ENCODE results near the gene PHKA1. TPM values are rescaled to one million over a fixed set of nuclear protein-coding genes. Genes with fewer than 3 reads are reported as not detected.
"Not testable (repeated sequence)": the region's sequence is repeated elsewhere in the genome, so short reads cannot be mapped to it uniquely, and the experiment has no call there.

Gene PHKA1
- total RNA-seq, 2 donors from 2014 or later, result 0.50 to 2.7 TPM

DNA sequence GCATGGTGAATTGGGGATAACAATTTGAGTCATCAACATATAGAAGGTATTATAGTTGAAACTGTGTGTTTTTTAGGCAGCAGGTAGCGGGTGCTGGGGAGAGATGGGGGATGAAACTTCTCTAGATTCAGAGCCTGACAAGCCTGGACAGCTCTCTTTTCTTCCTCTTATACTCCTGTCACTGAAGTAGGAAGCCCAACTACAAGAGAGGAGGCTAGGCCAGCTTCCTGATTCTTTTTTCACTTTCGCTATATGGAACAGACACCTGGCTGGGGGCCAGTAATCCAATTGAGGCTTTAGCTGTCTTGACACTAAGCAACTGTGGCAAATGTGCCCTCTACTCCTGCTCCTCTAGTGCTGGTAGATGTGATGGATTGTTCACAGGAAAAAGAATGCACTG lies 69.2 kb downstream of the PHKA1 start:
- H3K36me3 Mint-ChIP-seq, result no peaks in the 10 kb centered on the region
- no peak overlapping the region for H3K27ac Mint-ChIP-seq
- H3K4me1 Mint-ChIP-seq (ENCODE audit: low read depth in 2 of 2), result no peaks in the 10 kb centered on the region
- H3K27me3 Mint-ChIP-seq, result peaks cover 10 to 15% of the 10 kb centered on the region in 2 donors
- H3K4me3 Mint-ChIP-seq, result no peak overlapping the region
- H3K9me3 Mint-ChIP-seq, result no peaks in the 10 kb centered on the region
- DNase-seq (ENCODE audit: low spot score) (no peak), ATAC-seq (no peak)

DNA sequence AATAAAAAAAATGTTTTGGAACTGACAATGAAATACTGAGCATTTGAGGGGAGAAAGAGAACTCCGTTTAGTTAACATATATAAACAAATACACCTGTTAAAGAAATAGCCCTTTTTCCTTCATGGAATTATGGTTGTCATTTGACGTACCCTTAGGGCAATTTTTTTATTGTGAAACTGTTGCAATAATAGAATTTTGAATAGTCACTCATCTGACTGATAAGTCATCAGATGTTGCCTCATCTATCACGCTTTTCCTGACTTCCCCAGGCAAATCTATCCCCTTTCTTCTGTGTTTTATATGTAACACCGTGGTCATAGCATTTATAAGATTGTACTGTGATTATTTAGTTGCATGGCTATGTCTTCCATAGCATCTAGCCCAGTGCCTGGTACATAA lies 72.5 kb downstream of the PHKA1 start:
- Mint-ChIP-seq H3K27me3 (peaks cover 14 to 15% of the 10 kb centered on the region in 2 donors), H3K36me3 (no peaks in the 10 kb centered on the region), H3K27ac (no peak overlapping the region), H3K4me1 (ENCODE audit: low read depth in 2 of 2) (no peaks in the 10 kb centered on the region), H3K9me3 (no peaks in the 10 kb centered on the region), H3K4me3 (no peak overlapping the region)
- DNase-seq (ENCODE audit: low spot score) (no peak), ATAC-seq (no peak)

DNA sequence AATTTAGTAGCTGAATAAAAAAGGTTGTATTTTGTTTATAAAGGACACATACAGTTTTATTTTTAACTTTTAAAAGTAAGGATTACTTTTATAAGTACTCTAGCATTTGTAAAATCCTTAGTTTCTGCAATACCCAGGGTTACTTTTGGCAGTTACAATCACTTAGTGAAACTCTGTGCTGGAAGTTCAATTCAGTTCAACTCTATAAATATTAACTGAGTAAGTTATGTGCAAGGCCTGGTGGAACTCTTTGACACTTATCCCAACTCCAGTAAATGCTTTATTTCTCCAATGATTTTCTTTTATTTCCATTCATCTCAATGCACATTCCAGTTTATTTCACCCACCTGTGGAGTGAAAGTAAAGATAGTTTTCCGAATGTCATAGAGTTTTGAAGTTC lies 78.2 kb downstream of the PHKA1 start:
- H3K4me1 Mint-ChIP-seq (ENCODE audit: low read depth in 2 of 2), result no peaks in the 10 kb centered on the region
- no peaks in the 10 kb centered on the region for H3K36me3 Mint-ChIP-seq
- ATAC-seq (no peak), DNase-seq (ENCODE audit: low spot score) (no peak)
- H3K9me3 Mint-ChIP-seq, result no peaks in the 10 kb centered on the region
- H3K27me3 Mint-ChIP-seq, result peaks cover 0 to 14% of the 10 kb centered on the region in 2 donors
- H3K27ac Mint-ChIP-seq, result no peak overlapping the region
- no peak overlapping the region for H3K4me3 Mint-ChIP-seq

DNA sequence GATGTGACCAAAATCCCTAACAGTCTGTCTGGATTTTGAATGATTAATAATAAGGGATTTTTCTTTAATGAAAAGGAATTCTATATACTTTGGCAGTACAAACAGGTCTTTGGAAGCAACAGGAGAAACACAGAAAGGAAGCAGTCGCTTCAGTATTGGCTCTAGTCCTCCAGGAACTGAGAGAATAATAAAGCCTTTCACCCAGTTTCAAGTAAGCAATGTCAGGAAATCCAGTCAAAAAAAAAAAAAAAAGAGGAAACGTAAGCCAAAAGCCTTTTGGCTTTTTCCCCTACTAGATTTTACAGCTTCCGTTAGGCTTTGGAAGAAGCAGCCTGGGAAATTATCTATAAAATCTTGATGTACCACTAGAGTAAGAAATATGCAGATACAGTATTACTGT lies 79.8 kb downstream of the PHKA1 start:
- H3K36me3 Mint-ChIP-seq, result no peaks in the 10 kb centered on the region
- H3K9me3 Mint-ChIP-seq, result no peaks in the 10 kb centered on the region
- DNase-seq (ENCODE audit: low spot score) (no peak), ATAC-seq (no peak)
- peaks cover 0 to 15% of the 10 kb centered on the region in 2 donors for H3K27me3 Mint-ChIP-seq
- no peak overlapping the region for H3K27ac Mint-ChIP-seq
- no peak overlapping the region for H3K4me3 Mint-ChIP-seq
- no peaks in the 10 kb centered on the region for H3K4me1 Mint-ChIP-seq (ENCODE audit: low read depth in 2 of 2)

DNA sequence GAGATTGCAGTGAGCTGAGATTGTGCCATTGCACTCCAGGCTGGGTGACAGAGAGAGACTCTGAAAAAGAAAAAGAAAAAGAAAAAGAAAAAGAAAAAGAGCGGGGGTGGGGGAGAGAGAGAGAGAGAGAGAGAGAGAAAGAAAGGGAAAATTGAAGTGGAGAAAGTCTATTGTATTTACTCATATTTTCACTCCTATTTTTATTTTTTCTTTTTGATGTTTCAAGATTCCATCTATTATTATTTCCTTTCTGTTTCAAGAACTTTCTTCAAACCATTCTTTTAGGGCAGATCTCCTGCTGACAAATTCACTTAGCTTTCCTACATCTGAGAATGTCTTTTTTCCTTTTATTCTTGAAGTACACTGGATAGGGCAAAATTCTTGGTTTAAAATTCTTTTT lies 83.9 kb downstream of the PHKA1 start:
- H3K9me3 Mint-ChIP-seq, result no peaks in the 10 kb centered on the region
- no peak overlapping the region for H3K4me3 Mint-ChIP-seq
- peaks cover 0 to 18% of the 10 kb centered on the region in 2 donors for H3K27me3 Mint-ChIP-seq
- no peaks in the 10 kb centered on the region for H3K36me3 Mint-ChIP-seq
- DNase-seq (ENCODE audit: low spot score) (no peak), ATAC-seq (no peak)
- H3K27ac Mint-ChIP-seq, result no peak overlapping the region
- no peaks in the 10 kb centered on the region for H3K4me1 Mint-ChIP-seq (ENCODE audit: low read depth in 2 of 2)

DNA sequence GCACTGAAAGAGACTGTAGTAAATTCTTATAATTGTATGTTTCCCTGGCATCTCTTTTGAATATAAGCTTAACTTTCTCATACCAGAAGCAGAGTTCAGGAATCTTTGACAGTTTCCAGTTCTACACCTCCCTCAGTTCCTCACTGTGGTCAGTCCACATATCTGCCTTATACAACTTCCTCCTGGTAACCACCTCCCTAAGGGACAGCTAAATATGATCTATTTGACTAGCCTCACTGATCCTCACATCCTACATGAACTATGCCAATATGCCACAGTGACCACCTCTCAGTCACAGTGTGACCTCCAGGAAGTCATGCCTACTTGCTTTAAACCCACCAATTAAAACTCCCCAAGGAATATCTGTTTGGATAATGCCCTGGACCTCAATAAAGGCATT lies 89.9 kb downstream of the PHKA1 start:
- H3K27me3 Mint-ChIP-seq, result peaks cover 0 to 28% of the 10 kb centered on the region in 2 donors
- H3K4me3 Mint-ChIP-seq, result no peak overlapping the region
- H3K4me1 Mint-ChIP-seq (ENCODE audit: low read depth in 2 of 2), result peaks cover 0 to 27% of the 10 kb centered on the region in 2 donors
- DNase-seq (ENCODE audit: low spot score), result no peak
- ATAC-seq, result no peak
- no peak overlapping the region for H3K27ac Mint-ChIP-seq
- no peaks in the 10 kb centered on the region for H3K36me3 Mint-ChIP-seq
- no peaks in the 10 kb centered on the region for H3K9me3 Mint-ChIP-seq

DNA sequence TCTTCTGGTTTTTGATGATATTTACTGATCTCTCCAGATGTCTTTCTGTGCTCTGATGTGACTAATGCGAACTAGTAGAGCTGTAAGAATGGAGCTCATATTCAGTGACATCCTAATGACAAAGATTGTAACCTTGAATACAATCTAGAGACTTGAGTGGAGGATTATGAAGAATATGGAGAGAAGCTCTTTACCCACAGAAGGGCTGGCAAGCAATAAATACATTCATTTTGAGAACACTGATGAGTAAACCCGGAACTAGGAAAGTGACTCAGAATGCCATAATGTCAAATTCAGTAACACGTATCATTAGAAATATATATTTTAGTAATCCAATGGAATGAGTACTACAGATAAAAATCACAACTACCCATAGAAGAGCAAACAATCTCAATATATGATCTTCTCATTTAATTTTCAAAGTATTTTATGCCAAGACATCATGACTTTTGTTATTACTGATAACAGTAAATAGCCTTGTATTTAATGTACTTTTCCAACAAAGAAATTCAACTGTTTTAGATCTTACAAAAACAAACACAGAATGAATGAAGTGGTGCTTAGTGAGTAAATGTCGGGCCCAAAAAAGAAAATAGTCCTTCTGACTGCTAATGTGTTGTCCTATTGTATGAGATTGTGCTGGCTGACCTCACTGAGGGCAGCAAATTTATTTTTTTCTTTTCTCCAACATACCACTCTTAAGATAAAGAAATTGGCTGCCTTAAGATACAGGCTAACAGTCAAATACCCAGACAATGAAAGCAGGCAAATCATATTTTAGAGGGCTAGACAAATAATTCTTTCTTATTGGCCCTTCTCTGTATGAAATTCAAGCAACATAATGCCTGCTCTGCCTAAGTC lies 92.3 kb downstream of the PHKA1 start:
- no peak for DNase-seq (ENCODE audit: low spot score)
- H3K4me1 Mint-ChIP-seq (ENCODE audit: low read depth in 2 of 2), result peaks cover 0 to 27% of the 10 kb centered on the region in 2 donors
- H3K36me3 Mint-ChIP-seq, result no peaks in the 10 kb centered on the region
- no peaks in the 10 kb centered on the region for H3K9me3 Mint-ChIP-seq
- ATAC-seq, result peak; percentile 79 to 90
- peak overlapping the region; percentile 18 for H3K4me3 Mint-ChIP-seq
- H3K27ac Mint-ChIP-seq, result peak overlapping the region in 1 of 2 donors; percentile 94
- peaks cover 4 to 30% of the 10 kb centered on the region in 2 donors for H3K27me3 Mint-ChIP-seq

DNA sequence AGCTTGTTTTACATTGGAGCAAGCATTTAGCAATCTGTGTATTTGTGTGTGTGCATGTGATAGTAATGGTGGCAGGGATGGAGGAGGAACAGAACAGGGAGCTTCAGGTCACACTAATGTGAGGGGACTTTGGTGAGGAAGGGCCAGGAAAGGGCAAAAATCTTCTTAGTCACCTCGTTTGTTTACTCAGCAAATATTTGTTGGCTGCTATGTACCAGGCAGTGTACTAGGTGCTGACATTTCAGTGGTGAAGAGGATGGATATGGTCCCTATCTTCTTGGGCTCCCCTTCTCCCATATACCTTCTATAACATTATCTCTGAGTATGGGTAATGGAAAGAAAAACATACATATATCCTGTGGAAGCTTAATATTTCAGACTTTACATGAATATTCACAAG lies 92.9 kb downstream of the PHKA1 start:
- Mint-ChIP-seq H3K27ac (peak overlapping the region; percentile 77 to 94), H3K4me1 (ENCODE audit: low read depth in 2 of 2) (peaks cover 0 to 27% of the 10 kb centered on the region in 2 donors), H3K36me3 (no peaks in the 10 kb centered on the region), H3K4me3 (peak overlapping the region; percentile 74), H3K9me3 (no peaks in the 10 kb centered on the region), H3K27me3 (peaks cover 9 to 37% of the 10 kb centered on the region in 2 donors)
- ATAC-seq (peak in 1 of 2 donors; percentile 48), DNase-seq (ENCODE audit: low spot score) (no peak)

DNA sequence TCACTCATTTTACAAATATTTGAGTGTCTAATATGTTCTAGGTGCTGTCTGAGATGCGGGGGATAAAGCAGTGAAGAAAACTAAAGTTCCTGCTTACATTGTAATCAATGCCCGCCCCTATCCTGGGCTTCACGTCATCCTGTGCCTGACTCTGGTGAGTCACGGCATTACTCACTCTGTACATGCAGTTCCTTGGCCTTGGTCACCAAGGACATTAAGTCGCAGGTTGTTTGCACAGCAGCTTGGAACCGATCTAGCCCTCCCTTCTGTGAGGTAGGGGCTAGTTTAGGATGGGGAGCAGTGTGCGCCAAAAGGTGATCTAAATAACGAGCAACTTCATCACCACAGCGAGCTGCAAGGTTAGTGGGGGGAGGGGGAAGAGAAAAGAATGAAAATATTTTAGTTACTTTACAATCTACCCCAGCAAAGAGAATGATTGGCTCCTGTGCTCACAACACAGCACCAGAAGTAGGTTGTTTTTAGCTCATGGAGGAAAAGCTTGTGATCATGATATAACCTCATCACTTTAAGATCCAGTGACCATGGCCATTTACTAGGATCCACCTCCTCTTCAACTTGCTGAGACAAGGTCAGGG lies 93.5 kb downstream of the PHKA1 start:
- peak overlapping the region; percentile 77 to 94 for H3K27ac Mint-ChIP-seq
- peak overlapping the region; percentile 74 for H3K4me3 Mint-ChIP-seq
- ATAC-seq, result peak in 1 of 2 donors; percentile 81

DNA sequence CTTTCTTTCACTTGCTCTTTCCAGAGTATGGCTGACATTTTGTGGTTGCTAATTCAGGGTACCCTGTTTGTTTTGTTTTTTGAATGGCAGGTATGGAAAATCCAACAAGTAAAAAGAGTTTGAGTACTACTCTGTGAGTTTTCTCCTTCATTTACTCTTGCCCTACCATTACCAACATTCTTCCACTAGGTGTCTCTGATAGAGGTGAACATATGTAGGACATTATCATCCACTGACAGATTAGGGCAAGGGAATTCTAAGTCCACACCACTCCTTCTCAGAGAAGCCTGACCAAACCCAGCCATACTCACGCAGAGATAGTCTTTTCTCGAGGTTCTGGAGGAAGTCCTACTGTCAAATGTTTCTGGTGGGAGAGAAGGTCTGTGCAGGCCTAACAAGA lies 104.8 kb downstream of the PHKA1 start:
- H3K4me3 Mint-ChIP-seq, result no peak overlapping the region
- H3K27me3 Mint-ChIP-seq, result peaks cover 12 to 27% of the 10 kb centered on the region in 2 donors
- H3K27ac Mint-ChIP-seq, result no peak overlapping the region
- H3K9me3 Mint-ChIP-seq, result no peaks in the 10 kb centered on the region
- no peaks in the 10 kb centered on the region for H3K36me3 Mint-ChIP-seq
- DNase-seq (ENCODE audit: low spot score) (no peak), ATAC-seq (no peak)
- no peaks in the 10 kb centered on the region for H3K4me1 Mint-ChIP-seq (ENCODE audit: low read depth in 2 of 2)

More for the DNA sequence above, 93.5 kb downstream of the PHKA1 start:
- Mint-ChIP-seq H3K9me3 (no peaks in the 10 kb centered on the region), H3K36me3 (no peaks in the 10 kb centered on the region), H3K27me3 (peaks cover 9 to 34% of the 10 kb centered on the region in 2 donors), H3K4me1 (ENCODE audit: low read depth in 2 of 2) (peaks cover 0 to 27% of the 10 kb centered on the region in 2 donors)
- DNase-seq (ENCODE audit: low spot score), result no peak

DNA sequence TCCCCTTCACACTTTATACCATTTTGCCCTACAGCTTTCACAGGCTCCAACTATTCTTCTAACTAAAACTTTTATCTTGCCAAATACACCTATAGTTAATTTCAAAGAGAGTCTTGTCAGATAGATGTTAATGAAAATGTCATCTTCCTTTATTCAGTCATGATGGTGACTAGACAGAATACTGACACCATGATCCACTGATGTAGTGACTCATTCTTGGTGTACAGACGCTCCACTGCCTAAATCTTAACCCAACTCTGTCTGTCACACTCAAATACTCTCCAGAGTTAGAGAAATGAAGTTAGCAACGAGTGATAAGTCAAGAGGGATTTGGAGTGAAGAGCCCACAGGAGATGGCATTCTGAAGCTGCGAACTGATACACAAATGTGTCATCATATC lies 109.4 kb downstream of the PHKA1 start:
- Mint-ChIP-seq H3K27ac (no peak overlapping the region), H3K36me3 (no peaks in the 10 kb centered on the region), H3K4me3 (peak overlapping the region; percentile 42), H3K27me3 (peaks cover 6 to 29% of the 10 kb centered on the region in 2 donors), H3K9me3 (no peaks in the 10 kb centered on the region), H3K4me1 (ENCODE audit: low read depth in 2 of 2) (no peaks in the 10 kb centered on the region)
- ATAC-seq (peak in 1 of 2 donors; percentile 73), DNase-seq (ENCODE audit: low spot score) (no peak)

DNA sequence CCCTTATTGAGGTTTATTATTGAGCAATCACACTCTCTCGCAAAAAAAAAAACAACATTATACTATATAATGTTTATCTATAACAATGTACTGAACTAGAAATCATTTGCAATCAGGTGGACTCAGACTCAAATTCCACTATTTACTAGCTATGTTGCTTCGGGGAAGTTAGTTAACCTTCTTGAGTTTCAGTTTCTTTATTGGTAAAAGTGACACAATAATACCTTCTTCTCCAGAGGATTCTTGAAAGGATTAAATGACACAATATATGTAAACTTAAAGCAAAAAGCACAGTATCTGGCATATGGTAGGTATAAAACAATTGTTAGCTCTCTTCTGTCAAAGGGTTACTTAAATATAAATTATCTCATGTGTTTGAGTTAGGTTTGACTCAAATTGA lies 110.0 kb downstream of the PHKA1 start:
- H3K4me3 Mint-ChIP-seq, result peak overlapping the region; percentile 42
- H3K36me3 Mint-ChIP-seq, result no peaks in the 10 kb centered on the region
- H3K9me3 Mint-ChIP-seq, result no peaks in the 10 kb centered on the region

DNA sequence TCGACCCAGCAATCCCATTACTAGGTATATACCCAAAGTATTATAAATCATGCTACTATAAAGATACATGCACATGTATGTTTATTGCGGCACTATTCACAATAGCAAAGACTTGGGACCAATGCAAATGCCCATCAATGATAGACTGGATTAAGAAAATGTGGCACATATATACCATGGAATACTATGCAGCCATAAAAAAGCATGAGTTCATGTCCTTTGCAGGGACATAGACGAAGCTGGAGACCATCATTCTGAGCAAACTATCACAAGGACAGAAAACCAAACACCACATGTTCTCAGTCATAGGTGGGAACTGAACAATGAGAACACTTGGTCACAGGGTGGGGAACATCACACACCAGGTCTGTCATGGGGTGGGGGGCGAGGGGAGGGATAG lies 123.1 kb downstream of the PHKA1 start:
- not testable (repeated sequence) for H3K4me3 Mint-ChIP-seq; H3K4me1 Mint-ChIP-seq (ENCODE audit: low read depth in 2 of 2); H3K36me3 Mint-ChIP-seq; H3K27ac Mint-ChIP-seq; H3K9me3 Mint-ChIP-seq; ATAC-seq; DNase-seq (ENCODE audit: low spot score)
- peaks cover 0 to 27% of the 10 kb centered on the region in 2 donors for H3K27me3 Mint-ChIP-seq

More for the DNA sequence above, 110.0 kb downstream of the PHKA1 start:
- Mint-ChIP-seq H3K27me3 (peaks cover 6 to 27% of the 10 kb centered on the region in 2 donors), H3K4me1 (ENCODE audit: low read depth in 2 of 2) (no peaks in the 10 kb centered on the region), H3K27ac (no peak overlapping the region)
- no peak for DNase-seq (ENCODE audit: low spot score)
- ATAC-seq, result no peak

DNA sequence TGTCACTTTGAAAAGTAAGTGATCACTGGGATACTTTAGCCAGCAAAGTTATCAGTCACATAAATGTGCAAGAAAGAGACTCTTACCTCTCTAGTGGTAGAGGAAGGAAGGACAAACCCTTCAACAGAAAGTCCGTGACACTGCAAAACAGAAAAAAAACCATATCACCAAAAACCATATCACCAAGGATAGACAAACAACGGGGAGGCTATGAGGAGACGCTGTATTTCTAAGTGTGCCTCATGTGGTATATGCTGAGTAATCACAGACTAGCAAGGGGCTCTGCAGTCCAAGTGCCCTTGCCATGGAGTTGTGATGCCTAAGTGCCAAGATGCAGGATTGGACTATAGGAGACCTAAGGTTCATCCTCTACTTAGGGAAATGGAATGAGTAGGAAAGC lies 129.9 kb downstream of the PHKA1 start:
- H3K9me3 Mint-ChIP-seq, result no peaks in the 10 kb centered on the region
- no peak for ATAC-seq
- no peak overlapping the region for H3K4me3 Mint-ChIP-seq
- peaks cover 0 to 12% of the 10 kb centered on the region in 2 donors for H3K27me3 Mint-ChIP-seq
- H3K27ac Mint-ChIP-seq, result no peak overlapping the region
- H3K36me3 Mint-ChIP-seq, result no peaks in the 10 kb centered on the region
- H3K4me1 Mint-ChIP-seq (ENCODE audit: low read depth in 2 of 2), result no peaks in the 10 kb centered on the region
- DNase-seq (ENCODE audit: low spot score), result no peak

All from natural killer cell treated with Interleukin-12 subunit alpha and Interleukin-12 subunit beta and Interleukin-15 and Interleukin-18, amount 100 ng/mL, for 72 hours (primary cell).